Activated naive CD8-positive, alpha-beta T cell treated with anti-CD3 and anti-CD28 coated beads for 36 hours (primary cell): Measurements from ENCODE around the gene ATP11A. TPM values are rescaled to one million over a fixed set of nuclear protein-coding genes. Genes with fewer than 3 reads are reported as not detected.
"Not testable (repeated sequence)": the region's sequence is repeated elsewhere in the genome, so short reads cannot be mapped to it uniquely, and the experiment has no call there.

Experiments
- DNase-seq: peaks from one replicate; pipeline ENCODE4 v3.0.0; 2021
- H3K27ac Mint-ChIP-seq: one replicate; pipeline ENCODE4 v1.8.0; 2022; ENCODE audit warnings: mild to moderate bottlenecking, moderate library complexity, mixed read lengths
- H3K27me3 Mint-ChIP-seq: one replicate; pipeline ENCODE4 v1.8.0; 2022; ENCODE audit warnings: mild to moderate bottlenecking, mixed read lengths
- H3K36me3 Mint-ChIP-seq: one replicate; pipeline ENCODE4 v1.8.0; 2021; ENCODE audit warnings: mild to moderate bottlenecking, mixed read lengths
- H3K4me1 Mint-ChIP-seq: one replicate; pipeline ENCODE4 v1.8.0; 2021; ENCODE audit warnings: mixed read lengths
- H3K4me3 Mint-ChIP-seq: one replicate; pipeline ENCODE4 v1.8.0; 2022; ENCODE audit warnings: mild to moderate bottlenecking, moderate library complexity, mixed read lengths
- H3K9me3 Mint-ChIP-seq: one replicate; pipeline ENCODE4 v1.8.0; 2022; ENCODE audit warnings: mixed read lengths
- total RNA-seq, 2 experiments: library from RNA; stranded (reverse); gene quantifications; one replicate each; pipeline ENCODE4 v1.2.3, GENCODE V29; 2021

The ATP11A gene
- total RNA-seq, 2 experiments from 2014 or later: 27.6 to 32.5 TPM

DNA sequence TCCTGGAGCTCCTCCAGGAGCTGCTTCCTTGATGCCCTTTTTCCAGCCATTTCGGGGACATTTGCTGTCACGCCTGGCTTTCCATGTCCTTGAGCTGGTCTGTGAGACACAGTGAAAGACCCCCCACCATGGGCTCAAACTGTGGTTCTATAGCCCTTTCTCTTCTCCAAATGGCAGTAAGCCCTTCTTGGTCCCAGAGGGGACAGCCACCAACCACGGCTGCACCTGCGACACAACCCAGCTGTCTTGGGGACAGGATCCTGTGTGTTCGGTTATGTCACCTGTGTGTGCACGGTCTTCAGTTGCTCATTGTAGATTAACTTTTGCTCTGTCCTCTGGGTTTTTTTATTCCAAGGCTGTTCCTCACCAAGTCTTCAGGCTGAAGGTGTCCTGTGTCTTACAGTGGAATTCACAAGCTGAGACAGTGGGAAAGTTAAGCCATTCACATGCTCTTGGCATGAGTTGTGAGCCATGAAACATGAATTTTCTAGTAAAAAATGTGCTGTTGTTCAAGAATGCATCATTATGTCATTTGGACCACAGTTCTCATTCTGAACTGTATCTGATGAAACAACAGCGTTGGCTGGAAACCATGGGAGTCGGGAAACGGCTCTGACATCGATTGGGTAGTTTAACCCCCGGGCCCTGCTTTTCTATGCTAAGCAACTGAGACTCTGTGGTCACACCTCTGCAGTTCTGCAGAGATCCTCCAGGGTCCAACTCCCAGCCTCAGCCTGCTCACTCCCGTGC, 149.7 kb downstream of the ATP11A start:
- Mint-ChIP-seq H3K4me1 (no peaks in the 10 kb centered on the region), H3K36me3 (peaks cover 10% of the 10 kb centered on the region), H3K27me3 (no peaks in the 10 kb centered on the region), H3K9me3 (no peaks in the 10 kb centered on the region), H3K27ac (no peak overlapping the region), H3K4me3 (no peak overlapping the region)
- DNase-seq: no peak

DNA sequence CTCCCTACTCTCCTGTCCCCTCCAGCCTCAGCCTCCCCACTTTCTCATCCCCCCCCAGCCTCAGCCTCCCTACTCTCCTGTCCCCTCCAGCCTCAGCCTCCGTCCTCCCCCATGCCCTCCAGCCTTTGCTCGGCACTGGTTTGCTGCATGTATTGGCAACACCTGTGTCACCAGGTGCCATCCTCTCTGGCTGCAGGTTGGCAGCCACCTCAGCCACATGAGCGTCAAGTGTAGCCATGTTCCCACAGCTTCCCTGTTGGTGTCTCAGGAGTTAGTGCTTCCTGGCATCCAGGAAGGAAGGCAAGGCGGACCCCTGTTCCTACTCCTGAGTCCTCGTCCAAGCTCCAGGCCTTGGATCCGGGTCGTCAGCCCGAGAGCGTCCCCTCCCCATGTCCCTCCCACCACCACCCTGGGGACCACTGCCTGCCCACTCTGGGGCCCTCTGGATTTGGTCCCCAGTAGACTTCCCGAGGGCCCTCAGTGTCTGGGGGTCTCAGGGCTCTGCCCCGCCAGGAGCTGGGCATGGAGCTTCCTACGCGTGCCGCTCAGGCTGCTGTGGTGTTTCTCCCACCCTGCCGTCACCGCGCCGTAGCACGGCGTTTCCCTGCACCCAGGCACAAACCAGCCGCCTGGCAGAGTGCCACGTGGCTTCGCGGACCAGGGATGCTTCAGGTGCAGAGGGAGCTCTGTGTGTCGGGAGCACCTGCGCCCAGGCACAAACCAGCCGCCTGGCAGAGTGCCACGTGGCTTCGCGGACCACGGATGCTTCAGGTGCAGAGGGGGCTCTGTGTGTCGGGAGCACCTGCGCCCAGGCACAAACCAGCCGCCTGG, 150.8 kb downstream of the ATP11A start:
- H3K27ac Mint-ChIP-seq: no peak overlapping the region

DNA sequence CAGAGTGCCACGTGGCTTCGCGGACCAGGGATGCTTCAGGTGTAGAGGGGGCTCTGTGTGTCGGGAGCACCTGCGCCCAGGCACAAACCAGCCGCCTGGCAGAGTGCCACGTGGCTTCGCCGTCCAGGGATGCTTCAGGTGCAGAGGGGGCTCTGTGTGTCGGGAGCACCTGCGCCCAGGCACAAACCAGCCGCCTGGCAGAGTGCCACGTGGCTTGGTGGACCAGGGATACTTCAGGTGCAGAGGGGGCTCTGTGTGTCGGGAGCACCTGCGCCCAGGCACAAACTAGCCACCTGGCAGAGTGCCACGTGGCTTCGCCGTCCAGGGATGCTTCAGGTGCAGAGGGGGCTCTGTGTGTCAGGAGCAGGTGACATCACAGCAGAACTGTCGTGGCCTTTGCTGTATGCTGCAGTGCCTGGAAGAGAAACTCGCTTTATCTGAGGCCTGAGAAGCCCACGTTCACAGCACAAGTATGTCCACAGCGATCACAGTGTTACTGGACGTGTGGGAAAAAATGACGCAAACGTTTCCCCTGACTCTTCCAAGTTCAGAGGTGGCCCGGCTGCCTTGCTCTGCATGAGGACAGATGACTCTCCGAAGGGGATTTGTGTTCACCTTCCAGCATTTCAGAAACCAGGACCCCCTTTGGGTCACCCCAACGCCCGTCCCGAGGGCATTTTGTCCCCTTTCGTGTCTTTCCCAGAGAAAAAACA, 151.6 kb downstream of the ATP11A start:
- not testable (repeated sequence) for H3K27me3 Mint-ChIP-seq, H3K4me3 Mint-ChIP-seq, H3K36me3 Mint-ChIP-seq, H3K4me1 Mint-ChIP-seq, H3K9me3 Mint-ChIP-seq, DNase-seq, H3K27ac Mint-ChIP-seq

More for the DNA sequence above, 150.8 kb downstream of the ATP11A start:
- H3K9me3 Mint-ChIP-seq: no peaks in the 10 kb centered on the region
- DNase-seq: no peak
- H3K27me3 Mint-ChIP-seq: no peaks in the 10 kb centered on the region
- H3K4me1 Mint-ChIP-seq: no peaks in the 10 kb centered on the region
- H3K4me3 Mint-ChIP-seq: no peak overlapping the region
- H3K36me3 Mint-ChIP-seq: peaks cover 10% of the 10 kb centered on the region

DNA sequence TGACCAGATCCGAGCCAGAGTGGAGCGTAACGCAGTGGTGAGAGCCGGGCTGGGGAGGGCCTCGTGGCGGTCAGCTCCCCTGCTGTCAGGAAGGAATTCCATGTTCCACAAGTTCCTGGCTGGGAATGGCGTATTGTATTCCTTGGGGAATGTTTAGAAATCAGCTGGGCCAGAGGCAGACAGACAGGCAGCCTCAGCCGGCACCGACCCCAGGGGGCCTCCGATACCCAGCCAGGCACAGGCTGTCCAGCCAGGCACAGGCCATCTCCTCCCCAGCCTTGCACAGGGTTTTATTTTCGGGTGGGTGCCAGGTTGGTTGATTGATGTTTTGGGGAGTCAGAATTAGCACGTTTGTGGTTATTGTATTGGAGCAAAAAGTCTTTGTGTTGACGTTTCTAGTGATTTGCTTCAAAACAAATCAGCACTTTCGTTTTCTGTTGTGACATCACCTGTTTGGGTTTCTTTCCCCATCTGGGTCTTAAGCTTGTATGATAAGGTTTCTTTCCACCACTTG, 152.6 kb downstream of the ATP11A start:
- Mint-ChIP-seq H3K4me1 (no peaks in the 10 kb centered on the region), H3K36me3 (peaks cover 7% of the 10 kb centered on the region), H3K27me3 (no peaks in the 10 kb centered on the region), H3K9me3 (no peaks in the 10 kb centered on the region), H3K27ac (no peak overlapping the region), H3K4me3 (no peak overlapping the region)
- DNase-seq: no peak

DNA sequence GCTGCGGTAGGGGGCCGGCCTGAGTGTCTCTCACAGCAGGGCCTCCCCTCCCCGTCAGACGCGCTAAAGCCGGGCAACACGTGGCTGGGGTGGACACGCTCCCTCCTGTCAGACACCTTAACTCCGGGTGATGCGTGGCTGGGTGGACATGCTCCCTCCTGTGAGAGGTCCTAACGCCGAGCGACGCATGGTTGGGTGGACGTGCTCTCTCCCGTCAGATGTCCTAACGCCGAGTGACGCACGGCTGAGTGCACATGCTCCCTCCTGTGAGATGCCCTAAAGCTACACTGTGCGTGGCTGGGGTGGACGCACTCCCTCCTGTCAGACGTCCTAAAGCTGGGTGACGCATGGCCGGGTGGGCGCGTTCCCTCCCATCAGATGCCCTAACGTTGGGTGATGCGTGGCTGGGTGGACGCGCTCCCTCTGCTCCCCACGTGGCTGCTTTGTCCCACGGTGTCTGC, 153.1 kb downstream of the ATP11A start:
- DNase-seq: no peak
- Mint-ChIP-seq H3K4me3 (no peak overlapping the region), H3K9me3 (no peaks in the 10 kb centered on the region), H3K36me3 (peaks cover 6% of the 10 kb centered on the region), H3K4me1 (no peaks in the 10 kb centered on the region), H3K27ac (no peak overlapping the region), H3K27me3 (no peaks in the 10 kb centered on the region)

DNA sequence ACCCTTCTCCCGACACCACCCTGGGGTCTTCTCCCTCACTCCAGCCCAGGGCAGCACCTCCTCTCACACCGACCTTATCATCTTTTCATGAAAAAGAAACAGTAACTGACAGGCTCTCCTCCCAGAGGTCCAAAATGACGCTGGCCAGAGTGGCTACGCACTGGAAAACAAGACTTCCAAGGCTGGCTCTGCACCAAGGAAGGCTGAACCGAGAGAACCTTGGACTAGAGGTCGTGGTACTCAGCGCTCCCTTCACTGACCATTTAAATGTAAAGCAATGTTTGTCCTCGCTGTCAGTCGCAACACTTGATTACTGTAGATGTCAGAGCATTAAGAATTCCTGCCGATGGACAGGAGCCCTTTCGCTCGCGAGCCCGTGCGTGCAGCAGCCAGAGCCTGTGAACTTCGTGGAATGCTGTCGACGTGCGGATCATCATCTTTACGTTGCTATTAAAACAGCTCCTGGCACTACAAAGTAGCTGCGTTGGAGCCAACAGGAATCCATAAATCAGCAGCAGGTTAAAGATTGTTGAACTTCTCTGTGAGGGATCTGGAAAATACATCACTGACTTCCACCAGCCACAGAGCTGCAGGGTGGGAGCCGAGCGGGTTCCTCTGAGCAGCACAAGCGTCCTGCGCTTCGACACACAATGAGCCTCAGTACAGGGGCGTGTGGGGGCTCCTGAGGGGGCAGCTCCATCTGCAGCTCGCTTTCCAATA, 153.7 kb downstream of the ATP11A start:
- Mint-ChIP-seq H3K36me3 (peaks cover 6% of the 10 kb centered on the region), H3K4me3 (no peak overlapping the region), H3K4me1 (peaks cover 2% of the 10 kb centered on the region), H3K27me3 (no peaks in the 10 kb centered on the region), H3K9me3 (no peaks in the 10 kb centered on the region), H3K27ac (no peak overlapping the region)
- DNase-seq: no peak

- H3K9me3 Mint-ChIP-seq: no peaks in the 10 kb centered on the region
- H3K27me3 Mint-ChIP-seq: no peaks in the 10 kb centered on the region
- H3K27ac Mint-ChIP-seq: no peak overlapping the region
- H3K4me1 Mint-ChIP-seq: peaks cover 6% of the 10 kb centered on the region
- DNase-seq: no peak
- peaks cover 8% of the 10 kb centered on the region for H3K36me3 Mint-ChIP-seq
- H3K4me3 Mint-ChIP-seq: no peak overlapping the region
Measured at GRCh38 chr13:112844411-112844810, 154.6 kb downstream of the ATP11A start.

DNA sequence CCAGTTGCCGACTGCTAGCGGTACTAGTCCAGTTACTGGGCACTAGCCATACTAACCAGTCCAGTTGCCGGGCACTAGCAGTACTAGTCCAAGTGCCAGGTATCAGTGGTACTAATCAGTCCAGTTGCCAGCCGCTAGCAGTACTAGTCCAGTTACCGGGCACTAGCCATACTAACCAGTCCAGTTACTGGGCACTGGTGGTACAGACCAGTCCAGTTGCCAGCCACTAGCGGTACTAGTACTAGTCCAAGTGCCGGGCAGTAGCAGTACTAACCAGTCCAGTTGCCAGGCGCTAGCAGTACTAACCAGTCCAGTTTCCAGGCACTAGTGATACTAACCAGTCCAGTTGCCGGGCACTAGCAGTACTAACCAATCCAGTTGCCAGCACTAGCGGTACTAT, 155.0 kb downstream of the ATP11A start:
- no peaks in the 10 kb centered on the region for H3K27me3 Mint-ChIP-seq
- no peak for DNase-seq
- H3K9me3 Mint-ChIP-seq: no peaks in the 10 kb centered on the region
- no peak overlapping the region for H3K4me3 Mint-ChIP-seq
- peaks cover 6% of the 10 kb centered on the region for H3K4me1 Mint-ChIP-seq
- H3K36me3 Mint-ChIP-seq: peaks cover 13% of the 10 kb centered on the region
- H3K27ac Mint-ChIP-seq: no peak overlapping the region

DNA sequence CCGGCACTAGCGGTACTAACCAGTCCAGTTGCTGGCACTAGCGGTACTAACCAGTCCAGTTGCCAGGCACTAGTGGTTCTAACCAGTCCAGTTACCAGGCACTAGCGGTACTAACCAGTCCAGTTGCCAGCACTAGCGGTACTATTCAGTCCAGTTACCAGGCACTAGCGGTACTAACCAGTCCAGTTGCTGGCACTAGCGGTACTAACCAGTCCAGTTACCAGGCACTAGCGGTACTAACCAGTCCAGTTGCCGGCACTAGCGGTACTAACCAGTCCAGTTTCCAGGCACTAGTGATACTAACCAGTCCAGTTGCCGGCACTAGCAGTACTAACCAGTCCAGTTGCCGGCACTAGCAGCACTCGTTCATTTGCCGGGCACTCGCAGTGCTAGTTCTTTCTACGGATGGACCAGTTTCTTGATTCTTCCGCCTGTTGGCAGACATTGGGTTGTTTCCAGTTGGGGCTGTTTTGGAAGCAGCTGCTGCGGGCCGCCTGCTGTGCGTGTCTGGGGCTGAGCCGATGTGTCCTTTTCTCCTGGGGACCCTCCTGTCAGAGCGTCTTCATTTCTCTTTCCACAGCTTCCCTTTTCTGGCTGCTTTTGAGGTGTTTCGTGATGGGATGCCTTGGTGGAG, 155.8 kb downstream of the ATP11A start:
- H3K27ac Mint-ChIP-seq: no peak overlapping the region
- no peak for DNase-seq
- no peaks in the 10 kb centered on the region for H3K9me3 Mint-ChIP-seq
- H3K27me3 Mint-ChIP-seq: no peaks in the 10 kb centered on the region
- no peak overlapping the region for H3K4me3 Mint-ChIP-seq
- H3K4me1 Mint-ChIP-seq: peaks cover 6% of the 10 kb centered on the region
- peaks cover 13% of the 10 kb centered on the region for H3K36me3 Mint-ChIP-seq

- Mint-ChIP-seq H3K9me3 (no peaks in the 10 kb centered on the region), H3K27ac (no peak overlapping the region), H3K27me3 (no peaks in the 10 kb centered on the region), H3K4me3 (no peak overlapping the region), H3K4me1 (peaks cover 6% of the 10 kb centered on the region), H3K36me3 (peaks cover 21% of the 10 kb centered on the region)
- DNase-seq: no peak
Measured at GRCh38 chr13:112846411-112847115, 156.7 kb downstream of the ATP11A start.

- Mint-ChIP-seq H3K27ac (no peak overlapping the region), H3K9me3 (no peaks in the 10 kb centered on the region), H3K4me1 (peaks cover 6% of the 10 kb centered on the region), H3K27me3 (no peaks in the 10 kb centered on the region), H3K4me3 (no peak overlapping the region), H3K36me3 (peaks cover 26% of the 10 kb centered on the region)
- DNase-seq: no peak
Measured at GRCh38 chr13:112849500-112849899, 159.7 kb downstream of the ATP11A start.

GRCh38 chr13:112850273-112850672, 160.4 kb downstream of the ATP11A start:
- DNase-seq: no peak
- no peaks in the 10 kb centered on the region for H3K9me3 Mint-ChIP-seq
- H3K27ac Mint-ChIP-seq: no peak overlapping the region
- peaks cover 26% of the 10 kb centered on the region for H3K36me3 Mint-ChIP-seq
- no peak overlapping the region for H3K4me3 Mint-ChIP-seq
- no peaks in the 10 kb centered on the region for H3K27me3 Mint-ChIP-seq
- peaks cover 6% of the 10 kb centered on the region for H3K4me1 Mint-ChIP-seq

DNA sequence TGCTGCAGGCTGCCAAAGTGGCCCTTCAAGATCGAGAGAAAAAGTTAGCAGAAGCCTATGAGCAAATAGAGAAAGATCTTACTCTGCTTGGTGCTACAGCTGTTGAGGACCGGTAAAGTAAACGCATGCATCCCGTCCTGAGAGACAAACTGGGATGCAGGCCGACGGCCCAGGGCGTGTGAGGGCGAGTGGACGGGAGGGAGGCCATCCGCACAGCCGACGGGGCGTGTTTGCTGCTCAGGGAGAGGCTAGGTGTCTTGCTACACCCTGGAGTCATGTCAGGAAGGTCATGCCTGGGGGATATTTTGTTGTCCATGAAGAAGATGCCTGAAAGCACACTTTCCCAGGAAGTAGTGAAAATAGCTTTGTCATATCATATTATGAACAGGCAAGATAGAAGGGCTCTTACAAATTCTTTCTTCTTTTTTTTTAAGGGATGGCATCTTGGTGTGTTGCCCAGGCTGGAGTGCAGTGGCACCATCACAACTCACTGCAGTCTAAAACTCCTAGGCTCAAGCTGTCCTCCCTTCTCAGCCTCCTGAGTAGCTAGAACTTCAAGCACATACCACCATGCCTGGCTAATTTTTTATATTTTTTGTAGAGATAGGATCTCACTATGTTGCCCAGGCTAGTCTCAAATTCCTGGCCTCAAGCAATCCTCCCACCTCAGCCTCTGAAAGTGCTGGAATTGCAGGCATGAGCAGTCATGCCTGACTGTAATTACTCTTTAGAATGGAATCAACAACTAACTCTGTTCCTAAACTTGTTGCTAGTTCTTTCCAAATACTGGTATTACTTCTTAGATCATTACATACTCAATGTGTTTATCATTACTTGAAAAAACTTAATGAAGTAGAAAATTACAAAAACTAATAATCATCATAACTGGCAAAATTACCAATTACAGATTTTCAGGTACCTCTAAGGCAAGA, 161.5 kb downstream of the ATP11A start:
- Mint-ChIP-seq H3K36me3 (peaks cover 23% of the 10 kb centered on the region), H3K27ac (peak overlapping the region; percentile 21), H3K9me3 (no peaks in the 10 kb centered on the region), H3K4me3 (no peak overlapping the region), H3K27me3 (no peaks in the 10 kb centered on the region), H3K4me1 (peaks cover 6% of the 10 kb centered on the region)
- DNase-seq: no peak
